ENCODE results near the gene FDXACB1.
A peak's percentile ranks its signal among the peaks of the same experiment; 100 is the strongest.

FDXACB1 gene

DNA sequence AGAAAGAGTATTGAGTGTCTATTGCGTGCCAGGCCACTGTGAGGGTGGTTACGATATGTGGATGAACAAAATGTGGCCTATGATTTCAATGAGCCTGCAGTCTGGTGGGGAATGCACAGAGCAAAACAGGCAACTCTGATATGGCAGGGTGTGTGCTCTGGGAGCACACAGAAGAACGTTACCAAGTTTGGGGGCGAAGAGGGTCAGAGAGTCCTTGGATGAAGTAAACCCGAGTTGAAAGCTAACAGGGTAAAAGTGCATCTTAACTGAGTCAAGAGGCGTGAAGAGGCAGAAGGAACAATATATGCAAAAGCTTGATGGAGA, 634 bp upstream of the FDXACB1 start:
- DNase-seq (ENCODE audit: low read depth), result no peak
- no peak for TF ChIP-seq CTCF (IDR thresholded peaks at IDR 0.05; ENCODE audit: control insufficient read depth, insufficient read depth, low read depth, low read length, missing control alignments)
- H3K4me3 ChIP-seq (ENCODE audit: control insufficient read depth, low read depth, low read length), result peak overlapping the region; percentile 78

DNA sequence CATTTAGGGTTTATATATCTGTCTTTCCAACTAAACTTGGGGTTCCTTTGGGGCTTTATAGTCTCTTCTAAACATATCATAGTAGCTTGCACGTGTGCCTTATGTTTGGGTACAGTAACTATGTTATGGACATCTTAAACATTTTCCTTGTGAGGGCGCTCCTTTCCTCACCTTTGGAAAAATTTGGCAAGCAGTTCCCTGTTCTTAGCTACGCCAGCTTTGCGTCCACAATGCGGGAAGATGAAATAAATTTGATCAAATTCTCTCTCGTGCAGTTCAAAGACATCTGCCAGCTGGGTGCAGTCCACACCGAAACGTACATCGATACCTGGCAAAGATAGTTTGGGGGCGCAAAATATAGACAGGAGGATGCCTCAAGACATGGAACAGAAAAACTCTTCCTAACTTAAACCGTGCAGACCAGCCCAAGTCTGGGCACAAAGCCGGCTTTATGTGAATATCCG, 548 bp downstream of the FDXACB1 start:
- no peak for TF ChIP-seq CTCF (IDR thresholded peaks at IDR 0.05; ENCODE audit: control insufficient read depth, insufficient read depth, low read depth, low read length, missing control alignments)
- H3K4me3 ChIP-seq (ENCODE audit: control insufficient read depth, low read depth, low read length), result peak overlapping the region; percentile 78
- no peak for DNase-seq (ENCODE audit: low read depth)

- DNase-seq (ENCODE audit: low read depth), result no peak
- peak overlapping the region; percentile 80 for H3K4me3 ChIP-seq (ENCODE audit: control insufficient read depth, low read depth, low read length)
- no peak for TF ChIP-seq CTCF (IDR thresholded peaks at IDR 0.05; ENCODE audit: control insufficient read depth, insufficient read depth, low read depth, low read length, missing control alignments)
Measured at GRCh38 chr11:111871693-111872161, 7.2 kb downstream of the FDXACB1 start.

DNA sequence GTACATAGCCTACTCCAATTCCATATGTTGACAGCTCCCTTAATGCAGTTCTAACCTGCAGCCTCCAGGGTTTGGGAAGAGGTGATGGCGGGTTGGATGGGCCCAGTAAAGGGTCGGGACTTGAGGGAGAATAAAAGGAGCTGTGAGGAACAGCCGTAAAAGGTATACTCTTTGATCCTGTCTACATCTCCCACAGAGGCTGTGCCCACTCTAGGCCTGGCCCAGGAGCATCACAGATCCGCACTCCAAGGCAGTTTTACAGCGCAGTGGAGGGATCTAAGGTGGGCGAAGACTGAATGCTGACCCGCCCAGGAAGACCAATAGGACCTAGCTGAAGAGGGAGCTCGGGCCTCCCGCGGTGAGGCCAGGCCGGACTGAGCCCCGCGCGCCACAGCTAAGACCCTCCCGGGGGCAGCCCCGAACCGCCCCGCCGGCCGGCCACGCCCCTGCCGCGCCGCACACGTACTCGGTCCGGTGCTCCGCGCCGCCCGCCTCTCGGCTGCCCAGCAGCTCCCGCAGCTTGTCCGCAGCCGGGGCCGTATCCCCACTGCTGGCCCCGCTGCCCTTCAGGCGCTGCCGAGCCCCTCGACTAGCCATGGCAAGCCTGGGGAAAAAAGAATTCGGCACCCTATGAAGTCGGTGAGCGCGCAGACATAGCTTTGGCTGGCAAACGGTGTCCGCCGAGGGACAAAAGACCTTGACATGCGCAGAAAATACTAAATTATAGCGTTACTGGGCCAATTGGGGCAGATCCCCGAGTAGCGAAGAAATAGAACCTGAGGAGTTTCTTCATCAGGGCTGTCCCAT, 7.9 kb downstream of the FDXACB1 start, which contains the start of gene ALG9:
Gene ALG9, minus strand, starts transcription at position 696 of the 807 bp plus-strand sequence. Its CDS starts 99 bp downstream, at position 597.
- peak within 1 kb of the TSS; percentile 80 for H3K4me3 ChIP-seq (ENCODE audit: control insufficient read depth, low read depth, low read length)
- peak; percentile 39 for TF ChIP-seq CTCF (IDR thresholded peaks at IDR 0.05; ENCODE audit: control insufficient read depth, insufficient read depth, low read depth, low read length, missing control alignments)
- DNase-seq (ENCODE audit: low read depth), result peak; percentile 37

DNA sequence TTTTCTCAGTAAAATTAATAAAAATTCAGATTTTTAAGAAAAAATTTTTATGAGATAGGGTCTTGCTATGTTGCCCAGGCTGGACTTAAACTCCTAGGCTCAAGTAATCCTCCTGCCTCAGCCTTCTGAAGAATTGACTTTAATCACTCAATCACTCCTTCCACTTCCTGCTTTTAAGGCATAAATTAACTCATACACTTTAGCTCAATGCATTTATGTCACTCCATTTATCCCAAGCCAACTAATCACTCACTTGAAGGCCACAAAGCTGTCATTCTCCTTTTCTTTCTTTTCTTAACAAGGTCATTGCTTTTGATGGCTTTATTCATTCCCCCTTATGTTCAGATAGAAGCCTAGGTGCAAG, 8.5 kb downstream of the FDXACB1 start:
- no peak for DNase-seq (ENCODE audit: low read depth)
- peak overlapping the region; percentile 80 for H3K4me3 ChIP-seq (ENCODE audit: control insufficient read depth, low read depth, low read length)
- TF ChIP-seq CTCF (IDR thresholded peaks at IDR 0.05; ENCODE audit: control insufficient read depth, insufficient read depth, low read depth, low read length, missing control alignments), result no peak

GRCh38 chr11:111870113-111870512, 8.9 kb downstream of the FDXACB1 start:
- H3K4me3 ChIP-seq (ENCODE audit: control insufficient read depth, low read depth, low read length), result no peak overlapping the region
- DNase-seq (ENCODE audit: low read depth), result no peak
- no peak for TF ChIP-seq CTCF (IDR thresholded peaks at IDR 0.05; ENCODE audit: control insufficient read depth, insufficient read depth, low read depth, low read length, missing control alignments)
